NCI-H524 (cell line): ENCODE measurements around the gene LRRC18.

ENCODE experiments used
- DNase-seq, 2 experiments: peaks; one replicate each; lab custom pipeline; 2025; lab: John Stamatoyannopoulos, UW

Gene LRRC18

DNA sequence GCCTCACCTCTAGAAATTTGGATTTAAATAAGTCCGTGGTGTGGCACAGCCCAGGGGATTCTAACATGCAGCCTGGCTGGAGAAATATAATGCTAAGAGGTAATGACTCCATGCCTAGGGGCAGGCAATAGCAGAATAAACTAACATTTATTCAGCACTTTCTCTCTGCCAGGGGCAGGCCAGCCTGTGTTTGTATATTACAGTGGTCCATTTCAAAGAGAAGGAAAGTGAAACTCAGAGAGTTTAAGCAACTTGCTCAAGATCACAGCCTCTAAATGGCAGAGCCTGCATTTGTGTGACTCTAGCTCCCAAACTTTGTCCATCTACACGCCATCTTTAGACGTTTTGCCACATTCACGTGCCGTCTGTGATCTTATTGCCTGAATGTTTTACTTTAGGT, 6.7 kb upstream of the LRRC18 start:
- no peak for DNase-seq

DNA sequence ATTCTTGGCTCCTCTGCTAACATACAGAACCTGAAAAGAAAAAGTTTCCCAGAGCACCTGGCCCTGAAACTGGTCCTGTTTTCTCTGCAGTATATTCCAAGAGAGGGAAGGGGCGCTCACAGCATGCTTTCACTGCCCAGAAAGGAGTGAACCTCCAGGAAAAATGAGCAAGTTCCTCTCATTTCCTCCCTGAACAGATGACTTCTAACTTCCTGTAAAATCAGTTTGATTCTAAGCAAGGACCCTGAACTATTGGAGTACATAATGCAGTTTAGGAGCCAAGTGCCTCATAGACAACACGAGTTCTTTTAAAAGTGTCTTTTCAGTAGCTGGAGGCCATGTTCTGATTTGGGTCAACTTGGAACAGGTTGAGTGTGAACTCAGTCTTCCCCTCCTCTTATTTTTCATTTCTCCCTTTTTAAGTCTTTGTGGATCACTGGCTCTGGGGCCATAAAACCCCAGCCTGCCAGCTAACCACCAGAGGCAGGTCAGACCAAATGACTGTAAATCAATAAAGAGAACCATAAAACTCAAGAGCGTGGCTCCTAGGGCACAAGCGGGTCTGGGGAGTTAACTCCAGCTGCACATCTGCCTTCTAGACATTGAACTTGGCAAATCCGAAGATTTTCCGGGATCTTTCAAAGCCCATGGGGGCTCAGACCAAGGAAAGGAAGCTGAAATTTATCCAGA, 5.9 kb upstream of the LRRC18 start:
- no peak for DNase-seq

DNA sequence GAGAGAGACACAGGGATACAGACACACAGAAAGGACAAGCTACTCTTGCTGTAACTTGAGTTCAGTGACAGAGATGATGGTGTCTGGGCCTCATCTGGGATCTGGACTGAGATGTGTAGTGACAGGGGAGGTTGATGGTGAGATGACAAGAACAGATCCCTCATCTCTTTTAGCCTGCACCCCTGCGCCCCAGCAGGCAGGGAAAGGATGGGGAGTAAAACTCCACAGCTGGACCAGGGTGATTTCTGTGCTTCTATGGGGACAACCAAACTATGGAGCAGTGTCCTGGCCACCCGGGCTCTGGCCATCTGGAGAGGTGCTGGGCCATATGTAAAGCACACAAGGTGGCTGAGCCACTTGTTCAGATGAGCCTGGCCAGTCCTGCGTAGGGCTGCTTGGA, 4.5 kb upstream of the LRRC18 start:
- DNase-seq = no peak

DNA sequence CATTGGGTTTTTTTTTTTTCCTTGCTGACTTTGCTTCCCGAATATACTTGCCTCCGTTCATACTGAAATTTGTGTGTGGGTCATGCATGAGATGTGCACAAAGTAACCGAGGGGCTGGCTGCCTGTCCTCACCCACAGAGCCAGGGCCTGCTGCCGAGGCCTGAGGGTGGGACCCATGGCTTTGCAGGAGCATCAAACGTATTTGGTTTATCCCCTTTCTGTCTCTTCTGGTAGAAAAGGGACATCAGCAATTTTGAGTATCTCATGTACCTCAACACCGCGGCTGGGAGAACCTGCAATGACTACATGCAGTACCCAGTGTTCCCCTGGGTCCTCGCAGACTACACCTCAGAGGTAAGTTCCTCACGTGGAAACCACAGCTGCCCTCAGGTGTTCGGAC, 3.5 kb upstream of the LRRC18 start:
- no peak for DNase-seq

DNA sequence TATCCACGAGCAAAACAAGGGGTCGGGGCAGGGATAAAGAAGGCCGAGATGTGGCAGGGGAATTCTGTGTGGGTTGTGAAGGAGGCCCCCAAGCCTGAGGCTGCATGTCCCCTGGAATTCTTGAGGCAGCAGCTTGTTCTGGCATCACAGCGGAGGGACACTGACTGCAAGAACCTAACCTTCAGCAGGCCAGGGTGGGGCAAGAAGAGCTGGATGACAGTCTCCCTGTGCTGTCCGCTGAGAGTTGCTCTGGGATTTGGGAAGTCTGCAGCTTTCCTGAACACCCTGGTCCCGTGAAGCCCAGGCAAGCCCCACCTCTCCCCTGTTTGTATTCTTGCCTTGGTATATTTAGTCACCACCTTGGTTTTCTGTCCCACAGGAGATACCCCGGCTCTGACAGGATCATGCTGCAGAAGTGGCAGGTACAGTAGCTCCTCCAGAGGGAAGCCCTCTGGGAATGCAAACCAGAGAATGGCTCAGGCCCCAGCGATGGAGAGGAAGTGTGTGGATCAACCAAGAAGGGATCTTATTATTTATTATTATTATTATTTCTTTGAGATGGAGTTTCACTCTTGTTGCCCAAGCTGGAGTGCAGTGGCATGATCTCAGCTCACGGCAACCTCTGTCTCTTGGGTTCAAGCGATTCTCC, 1.9 kb upstream of the LRRC18 start:
- DNase-seq = no peak

DNA sequence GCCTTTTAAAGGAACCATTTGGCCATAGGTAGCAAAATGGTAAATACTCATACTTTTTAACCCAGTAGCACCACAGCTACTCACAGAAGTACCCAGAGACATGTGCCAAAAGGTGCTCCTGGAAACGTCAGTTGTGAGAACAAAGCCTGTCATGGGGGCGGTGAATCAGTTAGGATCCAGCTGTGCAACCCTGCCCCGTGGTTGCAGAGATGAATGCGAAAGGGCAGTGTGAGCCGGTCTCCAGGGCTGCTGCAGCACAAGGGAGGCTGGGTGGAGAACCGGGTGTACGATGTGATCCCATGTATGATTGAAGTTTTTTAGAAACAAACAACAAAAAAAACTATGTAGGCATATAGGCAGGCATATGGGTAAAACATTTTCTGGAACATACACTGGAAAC, 1.3 kb upstream of the LRRC18 start:
- no peak for DNase-seq

DNA sequence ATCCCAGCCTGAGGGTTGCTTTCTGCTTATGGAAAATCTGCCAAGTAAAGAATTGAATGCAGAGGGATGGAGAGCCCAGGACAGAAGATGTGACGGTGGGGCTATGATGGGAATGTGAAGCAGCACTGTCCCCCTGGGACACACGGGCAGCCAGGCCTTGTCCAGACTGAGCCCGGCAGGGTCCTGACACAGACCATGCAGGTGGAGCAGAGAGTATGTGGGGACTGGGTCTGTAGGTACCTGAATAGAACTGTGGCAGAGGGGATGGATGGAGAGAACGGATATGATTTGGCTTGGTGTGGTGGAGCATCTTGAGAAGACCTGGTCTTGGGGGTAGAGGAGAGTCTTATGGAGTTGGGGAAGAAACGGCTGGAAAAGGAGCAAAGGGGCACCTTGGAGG, 732 bp upstream of the LRRC18 start:
- no peak for DNase-seq

DNA sequence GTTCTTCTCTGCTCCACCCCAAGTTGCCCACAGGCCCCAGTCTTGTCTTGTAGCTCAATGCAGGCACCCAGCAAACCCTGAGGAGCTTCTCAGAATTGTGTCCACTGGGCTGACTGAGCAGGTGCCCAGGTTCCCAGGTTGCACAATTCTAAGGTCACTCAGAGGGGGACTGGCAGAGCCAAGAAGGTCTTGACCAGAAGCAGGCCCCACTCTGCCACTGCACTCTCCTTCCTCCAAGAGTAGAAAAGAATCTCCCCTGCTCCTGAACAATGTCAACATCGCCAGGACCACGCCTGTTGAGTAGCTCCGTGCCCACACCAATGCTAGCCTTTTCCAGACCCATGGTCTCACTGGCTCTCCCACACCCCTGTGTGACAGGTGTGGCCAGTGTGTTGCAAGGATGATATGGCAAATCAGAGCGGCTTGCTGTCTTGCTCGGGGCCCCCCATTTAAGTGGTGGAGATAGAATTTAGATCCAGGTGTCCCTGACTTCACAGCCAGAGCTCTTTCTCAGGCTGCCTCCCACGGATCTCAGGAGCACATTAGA, 577 bp downstream of the LRRC18 start:
- DNase-seq = no peak

DNA sequence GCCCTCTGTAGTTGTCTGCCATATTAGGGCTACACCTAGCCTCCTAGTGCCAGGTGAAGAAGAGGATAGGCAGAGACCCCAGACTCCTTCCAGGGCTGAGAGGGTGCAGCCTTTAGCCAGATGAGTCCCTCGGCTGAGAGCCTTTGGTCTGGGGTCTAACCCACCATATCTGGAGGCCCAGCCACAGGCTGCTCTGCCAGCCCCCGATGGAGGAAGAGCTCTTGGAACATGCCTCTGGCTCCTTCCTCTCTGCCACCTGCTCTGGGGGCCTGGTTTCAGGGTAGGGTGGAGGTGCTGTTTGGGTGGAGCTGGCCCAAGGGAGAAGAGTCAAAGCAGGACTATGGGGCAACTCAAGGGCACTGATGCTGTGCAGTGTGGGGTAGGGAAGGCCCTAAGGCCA, 1.4 kb downstream of the LRRC18 start:
- no peak for DNase-seq

DNA sequence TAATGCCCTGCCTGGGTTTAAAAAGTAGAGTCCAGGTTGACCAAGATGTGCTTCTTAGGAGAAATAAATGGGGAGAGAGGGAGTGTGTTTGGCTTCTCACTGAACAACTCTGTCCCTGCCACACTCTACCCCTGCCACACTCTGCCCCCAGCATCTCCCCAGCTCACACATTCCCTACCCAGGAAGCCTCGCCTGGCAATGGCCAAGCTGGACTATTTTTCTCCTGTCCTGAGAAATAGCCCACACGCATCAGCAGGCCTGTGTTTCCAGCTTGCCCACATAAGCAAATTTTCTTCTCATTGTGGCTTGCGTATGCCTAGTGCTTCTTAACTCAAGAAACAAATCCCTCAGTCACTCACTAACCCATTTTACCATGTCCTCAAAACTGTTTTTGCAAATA, 1.8 kb downstream of the LRRC18 start:
- no peak for DNase-seq

DNA sequence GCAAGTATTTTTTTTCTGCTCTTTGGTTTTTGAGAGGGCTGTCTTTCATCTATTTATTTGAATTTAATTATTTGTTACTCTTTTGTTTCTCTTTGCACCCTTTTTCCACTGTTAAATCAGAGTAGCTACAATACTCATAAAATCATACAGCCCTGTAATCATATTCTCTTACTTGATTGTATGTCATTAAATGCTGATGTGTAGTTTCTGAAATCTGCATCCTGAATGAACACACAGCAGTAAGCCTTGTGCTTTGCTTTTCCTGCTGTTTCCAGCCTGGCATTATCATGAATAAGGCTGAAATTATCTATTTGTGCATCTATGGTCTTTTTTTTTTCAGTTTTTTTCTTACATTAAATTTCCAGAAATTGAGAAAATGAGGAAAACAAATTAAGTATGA, 4.1 kb downstream of the LRRC18 start:
- no peak for DNase-seq

DNA sequence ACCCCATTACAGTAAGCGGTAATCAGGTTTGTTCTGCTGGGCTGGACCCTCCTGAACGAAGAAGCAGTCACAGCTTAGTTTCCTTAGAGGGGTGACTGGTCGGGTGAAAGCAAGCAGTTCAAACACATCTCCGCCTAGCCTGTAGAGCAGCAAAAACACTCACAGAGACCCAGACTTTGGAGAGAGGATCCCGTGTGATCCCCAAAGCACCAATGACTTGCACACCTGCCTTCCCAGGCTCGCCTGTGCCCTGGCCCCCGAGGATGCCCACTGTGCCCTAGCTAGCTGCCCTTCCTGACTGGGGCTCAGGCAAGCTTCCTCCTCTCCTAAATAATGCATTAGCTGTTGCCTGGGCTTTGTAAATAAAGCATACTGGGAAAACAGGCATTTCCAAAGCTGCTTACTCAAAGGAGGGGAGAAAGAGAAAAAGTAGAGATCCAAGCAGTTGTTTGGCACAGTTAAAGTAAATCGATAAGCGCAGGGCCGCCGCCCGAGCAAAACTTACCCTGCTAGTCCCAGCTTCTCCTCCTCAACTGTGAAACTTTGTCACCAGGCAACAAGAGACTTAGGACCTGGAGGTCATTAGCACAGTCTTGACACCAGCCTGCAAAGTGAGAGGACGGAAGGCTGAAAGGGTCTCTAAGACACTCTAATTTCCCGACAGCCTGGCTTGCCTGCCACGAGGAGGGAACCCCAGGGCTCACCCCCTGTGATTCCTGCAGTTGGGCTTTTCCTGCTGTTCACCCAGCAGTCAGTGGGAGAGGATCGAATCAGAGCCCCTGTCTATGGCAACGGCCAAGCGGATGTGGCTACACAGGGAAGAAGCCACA, 4.8 kb downstream of the LRRC18 start:
- no peak for DNase-seq

DNA sequence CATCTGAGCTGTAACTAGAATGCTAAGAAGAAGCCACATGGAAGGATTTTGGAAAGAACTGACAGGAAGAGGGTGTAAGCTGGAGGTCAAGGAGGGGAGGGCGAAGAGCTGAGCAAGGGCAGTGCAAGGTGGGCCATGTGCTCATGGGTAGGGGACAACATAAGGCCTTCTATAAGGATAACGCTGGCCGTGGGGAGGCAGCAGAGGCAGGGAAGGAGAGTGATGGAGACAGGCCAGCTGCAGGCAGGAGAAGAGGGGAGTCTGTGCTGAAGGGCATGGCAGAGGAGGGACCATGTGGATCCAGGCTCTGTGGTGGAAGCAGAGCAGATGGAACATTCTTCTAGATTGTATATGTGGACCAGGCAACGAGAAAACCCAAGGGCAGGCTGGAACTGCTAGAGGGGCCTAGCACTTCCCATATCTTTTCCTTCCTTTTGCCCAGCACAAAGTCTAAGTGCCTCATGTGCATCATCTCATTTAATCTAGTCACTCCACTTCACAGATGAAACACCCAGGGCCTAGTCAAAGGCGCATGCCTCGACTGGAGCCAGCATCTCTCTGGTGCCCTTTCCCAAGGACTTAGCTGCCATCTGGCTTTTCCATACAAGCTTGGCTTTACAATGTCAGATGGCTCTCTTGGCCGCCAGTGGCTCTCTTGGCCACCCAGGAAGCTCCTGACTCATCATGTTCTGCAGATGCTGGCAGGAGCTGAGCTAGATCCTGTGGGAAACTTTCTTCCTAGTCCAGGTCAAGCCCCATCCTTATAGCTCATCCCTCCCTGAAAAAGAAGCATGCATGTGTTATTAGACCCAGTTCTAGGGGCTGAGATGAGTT, 6.6 kb downstream of the LRRC18 start:
- DNase-seq = no peak

DNA sequence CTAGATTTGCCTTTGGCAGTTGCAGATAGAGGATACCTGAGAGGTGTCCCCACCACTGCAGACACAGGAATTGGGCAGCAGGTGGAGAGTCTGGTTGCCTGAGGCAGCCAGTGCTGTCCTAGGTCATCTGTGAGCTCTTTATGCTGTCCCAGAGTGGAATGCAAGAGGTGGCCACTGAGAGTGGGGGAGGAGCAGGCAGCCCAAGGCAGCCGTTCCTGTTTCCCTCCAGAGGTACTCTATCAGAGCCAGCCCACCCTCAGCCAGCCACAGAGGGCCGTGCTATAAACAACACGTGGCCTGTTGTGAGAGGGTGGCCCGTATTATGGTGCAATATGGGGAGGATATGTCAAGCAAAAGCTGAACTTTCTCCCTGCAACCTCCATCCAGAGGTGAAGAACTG, 8.5 kb downstream of the LRRC18 start:
- DNase-seq = no peak

DNA sequence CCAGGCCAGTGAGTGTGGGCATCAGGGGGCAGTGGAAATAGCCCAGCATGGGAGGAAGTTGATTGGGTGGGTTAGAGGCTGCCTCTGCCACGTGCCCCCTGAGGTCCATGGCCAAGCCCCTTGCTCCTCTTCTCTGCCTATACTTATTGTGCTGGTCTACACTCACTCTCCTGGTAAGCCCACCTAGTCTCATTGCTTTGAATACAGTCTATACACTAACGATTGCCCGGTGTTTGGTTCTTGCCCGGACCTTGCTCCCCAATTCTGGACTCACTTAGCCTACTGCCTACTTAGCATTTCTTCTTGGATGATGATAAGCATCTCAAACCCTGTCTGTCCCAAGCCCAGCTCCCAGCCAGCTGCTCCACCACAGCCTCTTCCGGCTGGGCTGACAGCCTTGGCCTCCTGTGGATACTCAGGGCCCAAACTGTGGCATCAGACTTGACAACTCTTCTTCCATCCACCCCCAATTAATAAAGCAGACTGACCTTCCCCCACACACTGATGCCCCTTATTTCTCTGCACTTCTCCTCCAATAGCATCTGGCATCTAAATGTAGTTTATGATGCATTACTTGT, 10.1 kb downstream of the LRRC18 start:
- no peak for DNase-seq

DNA sequence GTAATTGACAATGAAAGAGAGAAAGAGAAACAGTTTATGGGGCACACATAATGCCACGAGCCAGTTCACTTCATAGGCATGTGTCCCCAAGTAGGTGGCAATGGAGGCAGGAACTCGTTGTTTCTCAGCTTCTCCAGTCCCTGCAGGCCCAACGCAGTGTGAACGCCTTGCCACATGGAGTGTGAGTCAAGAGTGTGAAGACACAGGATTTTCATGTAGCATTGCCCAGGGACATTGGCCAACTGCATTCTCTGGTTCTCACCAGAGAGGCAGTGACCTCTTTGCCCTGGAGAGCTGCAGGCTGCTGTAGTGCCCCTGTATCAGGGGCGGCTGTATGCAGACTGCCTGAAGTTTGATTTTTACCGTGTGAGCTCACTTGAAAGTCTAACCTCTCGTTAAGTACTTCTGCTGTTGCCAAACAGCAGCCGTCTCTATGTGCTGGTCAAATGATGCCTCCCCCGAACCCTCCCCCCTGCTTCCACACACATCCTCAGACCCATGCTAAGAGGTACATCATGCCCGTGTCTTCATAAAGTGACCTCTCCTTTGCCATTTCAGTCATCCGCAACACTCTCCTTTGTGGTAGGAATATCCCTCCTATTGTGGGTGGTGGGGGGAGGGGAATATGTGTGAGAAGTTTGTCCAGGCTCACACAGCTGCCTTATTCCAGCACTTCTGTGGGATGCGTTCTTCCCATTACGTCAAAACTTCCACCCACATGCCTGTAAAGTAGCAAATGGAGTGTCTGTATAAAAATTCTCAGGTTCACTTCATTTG, 12.7 kb downstream of the LRRC18 start:
- DNase-seq = no peak

DNA sequence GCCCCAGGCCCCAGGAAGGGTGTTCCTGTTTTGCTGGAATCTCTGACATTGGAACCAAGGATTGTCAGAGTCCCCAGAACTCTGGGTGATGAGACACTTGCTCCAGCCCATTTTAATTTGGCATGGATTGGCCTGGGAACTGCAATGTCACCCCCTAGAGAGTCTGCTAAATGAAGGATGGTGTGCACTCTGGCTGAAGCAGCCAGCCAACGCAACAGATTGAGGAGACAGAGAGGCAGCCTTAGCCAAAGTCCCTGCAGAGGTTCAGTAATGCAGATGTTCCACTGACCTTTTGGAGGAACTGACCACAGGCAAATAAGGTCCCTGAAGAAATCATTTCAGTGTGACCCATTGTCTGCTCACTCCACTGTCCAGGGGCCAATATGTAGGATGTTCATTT, 13.4 kb downstream of the LRRC18 start:
- no peak for DNase-seq

DNA sequence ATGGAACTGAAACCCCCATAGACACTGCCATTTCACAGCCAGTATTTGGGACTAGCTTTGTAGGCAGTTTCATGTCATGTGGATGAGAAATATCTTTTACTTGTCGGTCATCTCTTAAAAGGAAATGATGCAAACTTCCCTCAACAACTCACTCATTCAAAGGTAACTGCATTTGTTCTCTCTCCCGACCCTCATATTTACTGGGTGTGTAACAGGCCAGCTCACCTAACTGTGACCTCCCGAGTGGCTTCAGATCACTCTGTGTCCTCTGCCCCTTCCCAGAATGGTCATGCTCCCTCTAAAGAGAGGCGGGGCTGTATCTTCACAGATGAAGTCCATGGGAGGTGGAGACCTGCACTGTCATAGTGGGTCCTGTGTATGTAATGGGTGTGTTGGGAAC, 14.7 kb downstream of the LRRC18 start:
- no peak for DNase-seq

DNA sequence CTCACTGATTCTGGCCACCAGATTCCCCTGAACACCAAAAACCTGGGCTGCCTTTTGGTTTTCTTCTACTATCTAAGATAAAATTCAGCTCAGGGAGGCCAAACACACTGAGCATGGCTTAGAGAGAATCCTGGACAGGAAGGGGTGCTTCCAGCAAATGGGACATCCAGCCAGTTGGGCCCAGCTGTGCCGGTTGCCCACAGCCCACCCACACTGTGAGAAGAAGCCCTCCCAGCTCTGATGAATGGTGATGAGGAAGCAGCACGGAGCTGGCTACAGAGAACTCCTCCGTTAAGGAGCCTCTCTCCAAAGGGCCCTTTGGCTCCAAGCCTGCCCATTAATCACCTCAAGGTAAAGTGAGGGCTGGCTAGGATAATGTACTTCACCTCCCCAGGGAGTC, 15.9 kb downstream of the LRRC18 start:
- DNase-seq = no peak

DNA sequence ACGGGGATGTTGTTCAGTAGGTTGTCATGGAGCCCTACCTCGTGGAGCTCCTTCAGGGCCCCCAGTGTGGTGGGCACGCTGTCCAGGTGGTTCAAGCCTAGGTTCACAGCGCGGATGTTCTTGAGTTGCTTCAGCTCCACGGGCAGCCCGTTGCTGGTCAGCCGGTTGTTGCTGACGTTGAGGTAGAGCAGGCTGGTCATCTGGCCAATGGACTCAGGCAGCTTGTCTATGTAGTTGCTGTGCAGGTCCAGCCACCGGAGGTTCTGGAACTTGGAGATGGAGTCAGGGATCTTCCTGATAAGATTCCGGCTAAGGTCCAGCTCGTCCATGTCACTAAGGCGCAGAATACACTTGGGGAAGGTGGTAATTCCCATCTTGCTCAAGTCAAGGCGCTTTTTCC, 26.0 kb downstream of the LRRC18 start:
- no peak for DNase-seq

DNA sequence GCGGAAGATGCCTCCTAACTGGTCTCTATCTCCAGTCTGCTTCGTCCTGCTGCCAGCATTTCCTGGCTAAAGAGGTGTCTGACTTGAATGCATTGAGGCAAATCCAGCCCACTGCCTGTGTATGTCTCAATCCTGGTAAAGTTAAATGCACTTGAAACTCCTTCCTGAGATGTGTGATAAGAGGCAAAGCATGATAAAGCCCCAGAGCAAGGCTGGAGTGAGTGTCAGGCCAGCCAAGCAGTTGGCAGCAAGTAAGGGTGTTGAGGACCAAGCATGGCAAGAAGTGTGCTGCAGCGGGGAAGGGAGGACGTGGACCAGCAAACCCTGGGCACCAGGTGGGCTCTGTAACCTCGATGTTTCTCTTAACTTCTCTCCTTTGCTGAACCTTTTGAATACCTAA, 29.1 kb downstream of the LRRC18 start:
- DNase-seq = no peak
